Measurements from ENCODE around the gene PCDHGA11.

DNA sequence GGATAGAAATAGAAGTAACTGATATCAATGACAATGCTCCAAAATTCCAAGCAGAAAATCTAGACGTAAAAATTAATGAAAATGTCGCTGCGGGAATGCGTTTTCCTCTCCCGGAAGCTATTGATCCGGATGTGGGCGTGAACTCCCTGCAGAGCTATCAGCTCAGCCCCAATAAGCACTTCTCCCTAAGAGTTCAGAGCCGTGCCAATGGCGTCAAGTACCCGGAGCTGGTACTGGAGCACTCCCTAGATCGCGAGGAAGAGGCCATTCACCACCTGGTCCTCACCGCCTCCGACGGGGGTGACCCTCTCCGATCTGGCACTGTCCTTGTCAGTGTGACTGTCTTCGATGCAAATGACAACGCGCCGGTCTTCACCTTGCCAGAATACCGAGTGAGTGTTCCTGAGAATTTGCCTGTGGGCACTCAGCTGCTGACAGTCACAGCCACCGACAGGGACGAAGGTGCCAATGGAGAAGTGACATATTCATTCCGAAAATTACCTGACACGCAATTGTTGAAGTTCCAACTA lies 7.2 kb upstream of the PCDHGA11 start:
- TF ChIP-seq, protein P1, sequence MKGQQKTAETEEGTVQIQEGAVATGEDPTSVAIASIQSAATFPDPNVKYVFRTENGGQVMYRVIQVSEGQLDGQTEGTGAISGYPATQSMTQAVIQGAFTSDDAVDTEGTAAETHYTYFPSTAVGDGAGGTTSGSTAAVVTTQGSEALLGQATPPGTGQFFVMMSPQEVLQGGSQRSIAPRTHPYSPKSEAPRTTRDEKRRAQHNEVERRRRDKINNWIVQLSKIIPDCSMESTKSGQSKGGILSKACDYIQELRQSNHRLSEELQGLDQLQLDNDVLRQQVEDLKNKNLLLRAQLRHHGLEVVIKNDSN (CRISPR knock-in tag; IDR thresholded peaks at IDR 0.05): no peak
- TF ChIP-seq RAD21 (CRISPR knock-in tag; conservative IDR thresholded peaks at IDR 0.05 in 1 of 2, IDR thresholded peaks at IDR 0.05 in 1 of 2): no peak
- TF ChIP-seq, protein P2, sequence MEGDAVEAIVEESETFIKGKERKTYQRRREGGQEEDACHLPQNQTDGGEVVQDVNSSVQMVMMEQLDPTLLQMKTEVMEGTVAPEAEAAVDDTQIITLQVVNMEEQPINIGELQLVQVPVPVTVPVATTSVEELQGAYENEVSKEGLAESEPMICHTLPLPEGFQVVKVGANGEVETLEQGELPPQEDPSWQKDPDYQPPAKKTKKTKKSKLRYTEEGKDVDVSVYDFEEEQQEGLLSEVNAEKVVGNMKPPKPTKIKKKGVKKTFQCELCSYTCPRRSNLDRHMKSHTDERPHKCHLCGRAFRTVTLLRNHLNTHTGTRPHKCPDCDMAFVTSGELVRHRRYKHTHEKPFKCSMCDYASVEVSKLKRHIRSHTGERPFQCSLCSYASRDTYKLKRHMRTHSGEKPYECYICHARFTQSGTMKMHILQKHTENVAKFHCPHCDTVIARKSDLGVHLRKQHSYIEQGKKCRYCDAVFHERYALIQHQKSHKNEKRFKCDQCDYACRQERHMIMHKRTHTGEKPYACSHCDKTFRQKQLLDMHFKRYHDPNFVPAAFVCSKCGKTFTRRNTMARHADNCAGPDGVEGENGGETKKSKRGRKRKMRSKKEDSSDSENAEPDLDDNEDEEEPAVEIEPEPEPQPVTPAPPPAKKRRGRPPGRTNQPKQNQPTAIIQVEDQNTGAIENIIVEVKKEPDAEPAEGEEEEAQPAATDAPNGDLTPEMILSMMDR (IDR thresholded peaks at IDR 0.05 in 2 of 3, conservative IDR thresholded peaks at IDR 0.05 in 1 of 3; ENCODE audit: insufficient read depth in 2 of 3, low read depth in 1 of 3, low read length in 3 of 3): no peak
- no peak for TF ChIP-seq TAF1 (IDR thresholded peaks at IDR 0.05; ENCODE audit: control insufficient read depth, extremely low read depth, insufficient read depth, low read length, severe bottlenecking)
- TF ChIP-seq, protein P3, sequence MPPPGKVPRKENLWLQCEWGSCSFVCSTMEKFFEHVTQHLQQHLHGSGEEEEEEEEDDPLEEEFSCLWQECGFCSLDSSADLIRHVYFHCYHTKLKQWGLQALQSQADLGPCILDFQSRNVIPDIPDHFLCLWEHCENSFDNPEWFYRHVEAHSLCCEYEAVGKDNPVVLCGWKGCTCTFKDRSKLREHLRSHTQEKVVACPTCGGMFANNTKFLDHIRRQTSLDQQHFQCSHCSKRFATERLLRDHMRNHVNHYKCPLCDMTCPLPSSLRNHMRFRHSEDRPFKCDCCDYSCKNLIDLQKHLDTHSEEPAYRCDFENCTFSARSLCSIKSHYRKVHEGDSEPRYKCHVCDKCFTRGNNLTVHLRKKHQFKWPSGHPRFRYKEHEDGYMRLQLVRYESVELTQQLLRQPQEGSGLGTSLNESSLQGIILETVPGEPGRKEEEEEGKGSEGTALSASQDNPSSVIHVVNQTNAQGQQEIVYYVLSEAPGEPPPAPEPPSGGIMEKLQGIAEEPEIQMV (tag; conservative IDR thresholded peaks at IDR 0.05; ENCODE audit: low read depth): no peak
- no peak for TF ChIP-seq EP300 (IDR thresholded peaks at IDR 0.05; ENCODE audit: low read length)
- TF ChIP-seq BRCA1 (IDR thresholded peaks at IDR 0.05): no peak
- no peak for TF ChIP-seq BRCA1 (CRISPR knock-in tag; IDR thresholded peaks at IDR 0.05)
